HepG2 (cell line): ENCODE measurements around the gene AK3. TPM values are rescaled to one million over a fixed set of nuclear protein-coding genes. Genes with fewer than 3 reads are reported as not detected.

ENCODE experiments used
- CREB3 ChIP-seq: sonication (generic); formaldehyde crosslinking; IDR thresholded peaks from 2 replicates; pipeline ENCODE4 v1.5.0; 2020; ENCODE audit warnings: missing genetic modification reagents
- CSRNP2 ChIP-seq: sonication (generic); formaldehyde crosslinking; conservative IDR thresholded peaks from 2 replicates; pipeline ENCODE4 v1.8.0; 2022; ENCODE audit warnings: low read depth, missing genetic modification reagents
- DPF2 ChIP-seq: sonication (generic); formaldehyde crosslinking; IDR thresholded peaks from 2 replicates; pipeline ENCODE4 v1.4.0; 2020; ENCODE audit warnings: mild to moderate bottlenecking, low read depth, missing genetic modification reagents, borderline replicate concordance
- ESRRA ChIP-seq: sonication (generic); formaldehyde crosslinking; IDR thresholded peaks from 2 replicates; pipeline ENCODE4 v1.5.1; 2020; ENCODE audit warnings: mild to moderate bottlenecking, low read depth, missing genetic modification reagents
- FOXA1 ChIP-seq, 2 experiments: fragments of 450-650 bp in 1 of 2; sonication (generic) in 1 of 2; formaldehyde crosslinking in 1 of 2; IDR thresholded peaks; 2 replicates each; pipeline versions ENCODE4 v1.4.0 to v1.6.1; 2016 to 2020; ENCODE audit warnings: missing genetic modification reagents in 1 of 2
- FOXK2 ChIP-seq: fragments of 450-650 bp; IDR thresholded peaks from 2 replicates; pipeline ENCODE4 v1.6.1; 2016
- JARID2 ChIP-seq: sonication (generic); formaldehyde crosslinking; IDR thresholded peaks from 2 replicates; pipeline ENCODE4 v1.8.1; 2023; ENCODE audit warnings: missing genetic modification reagents, inconsistent platforms; ENCODE audit not compliant: insufficient replicate concordance
- KDM3A ChIP-seq: IDR thresholded peaks from 2 replicates; pipeline ENCODE4 v1.6.1; 2018; ENCODE audit warnings: low read depth, missing compliant biosample characterization
- MAFG ChIP-seq: sonication (generic); formaldehyde crosslinking; IDR thresholded peaks from 2 replicates; pipeline ENCODE4 v1.5.1; 2020; ENCODE audit warnings: mild to moderate bottlenecking, missing genetic modification reagents
- MEIS2 ChIP-seq: sonication (generic); formaldehyde crosslinking; IDR thresholded peaks from 2 replicates; pipeline ENCODE4 v1.9.0; 2021; ENCODE audit warnings: mild to moderate bottlenecking, missing genetic modification reagents
- MYC ChIP-seq: sonication (generic); formaldehyde crosslinking; IDR thresholded peaks from 2 replicates; pipeline ENCODE4 v1.9.0; 2021; ENCODE audit warnings: missing genetic modification reagents, borderline replicate concordance
- PHF21A ChIP-seq: sonication (generic); formaldehyde crosslinking; IDR thresholded peaks from 2 replicates; pipeline ENCODE4 v1.5.0; 2020; ENCODE audit warnings: mild to moderate bottlenecking, missing genetic modification reagents
- PHF8 ChIP-seq: sonication (generic); formaldehyde crosslinking; IDR thresholded peaks from 2 replicates; pipeline ENCODE4 v1.5.0; 2020; ENCODE audit warnings: missing genetic modification reagents
- SALL1 ChIP-seq: sonication (generic); formaldehyde crosslinking; IDR thresholded peaks from 2 replicates; pipeline ENCODE4 v1.8.0; 2022; ENCODE audit warnings: mild to moderate bottlenecking, missing genetic modification reagents
- SP1 ChIP-seq, 2 experiments: fragments of 450-650 bp in 1 of 2; sonication (generic) in 1 of 2; formaldehyde crosslinking in 1 of 2; IDR thresholded peaks; 2 replicates each; pipeline versions ENCODE4 v1.4.0 to v1.6.1; 2016 to 2020; ENCODE audit warnings: missing genetic modification reagents in 1 of 2
- ZBTB3 ChIP-seq: sonication (generic); formaldehyde crosslinking; IDR thresholded peaks from 2 replicates; pipeline ENCODE4 v1.4.0; 2020; ENCODE audit warnings: low read depth, mild to moderate bottlenecking, moderate library complexity, missing genetic modification reagents, borderline replicate concordance
- polyA plus RNA-seq, 8 experiments: library from polyadenylated mRNA; depleted of rRNA in 3 of 8; stranded (reverse) in 7 of 8; unstranded in 1 of 8; fragments of >200 nt; fragmentation: Illumina TruSeq in 4 of 8; extraction: Trizol in 4 of 8; gene quantifications; 2 replicates each; pipeline versions ENCODE4 v1.2.1 to v1.2.3, GENCODE V29; 2011 to 2016; ENCODE audit warnings: low read depth in 4 of 8, missing spikeins in 1 of 8, mixed read lengths in 1 of 8; ENCODE audit not compliant: insufficient read depth in 1 of 8
- total RNA-seq, 5 experiments: library from RNA; depleted of rRNA; stranded (reverse); fragments of >200 nt; fragmentation: Illumina TruSeq; extraction: Trizol; gene quantifications; 2 replicates each; pipeline ENCODE4 v1.2.3, GENCODE V29; 2016; ENCODE audit warnings: low read depth in 1 of 5
- TF ChIP-seq, protein P1 (sequence below): IDR thresholded peaks from 2 replicates; pipeline ENCODE4 v1.6.1; 2016; ENCODE audit warnings: low read depth, missing genetic modification reagents, missing compliant biosample characterization
- TF ChIP-seq, protein P2 (sequence below): sonication (generic); formaldehyde crosslinking; IDR thresholded peaks from 2 replicates; pipeline ENCODE4 v1.4.0; 2020; ENCODE audit warnings: missing genetic modification reagents
- TF ChIP-seq, protein P3 (sequence below): IDR thresholded peaks from 2 replicates; pipeline ENCODE4 v1.6.1; 2016; ENCODE audit warnings: low read depth, borderline replicate concordance

AK3 gene
- total and polyA plus RNA-seq, 2 of the 13 experiments (the other 11 are each of a cell fraction or from before 2014, with no cell fraction given) = 76.8 to 109 TPM

GRCh38 chr9:4700091-4700490 is 40.9 kb downstream of the AK3 start (continued):
- TF ChIP-seq, protein P1, sequence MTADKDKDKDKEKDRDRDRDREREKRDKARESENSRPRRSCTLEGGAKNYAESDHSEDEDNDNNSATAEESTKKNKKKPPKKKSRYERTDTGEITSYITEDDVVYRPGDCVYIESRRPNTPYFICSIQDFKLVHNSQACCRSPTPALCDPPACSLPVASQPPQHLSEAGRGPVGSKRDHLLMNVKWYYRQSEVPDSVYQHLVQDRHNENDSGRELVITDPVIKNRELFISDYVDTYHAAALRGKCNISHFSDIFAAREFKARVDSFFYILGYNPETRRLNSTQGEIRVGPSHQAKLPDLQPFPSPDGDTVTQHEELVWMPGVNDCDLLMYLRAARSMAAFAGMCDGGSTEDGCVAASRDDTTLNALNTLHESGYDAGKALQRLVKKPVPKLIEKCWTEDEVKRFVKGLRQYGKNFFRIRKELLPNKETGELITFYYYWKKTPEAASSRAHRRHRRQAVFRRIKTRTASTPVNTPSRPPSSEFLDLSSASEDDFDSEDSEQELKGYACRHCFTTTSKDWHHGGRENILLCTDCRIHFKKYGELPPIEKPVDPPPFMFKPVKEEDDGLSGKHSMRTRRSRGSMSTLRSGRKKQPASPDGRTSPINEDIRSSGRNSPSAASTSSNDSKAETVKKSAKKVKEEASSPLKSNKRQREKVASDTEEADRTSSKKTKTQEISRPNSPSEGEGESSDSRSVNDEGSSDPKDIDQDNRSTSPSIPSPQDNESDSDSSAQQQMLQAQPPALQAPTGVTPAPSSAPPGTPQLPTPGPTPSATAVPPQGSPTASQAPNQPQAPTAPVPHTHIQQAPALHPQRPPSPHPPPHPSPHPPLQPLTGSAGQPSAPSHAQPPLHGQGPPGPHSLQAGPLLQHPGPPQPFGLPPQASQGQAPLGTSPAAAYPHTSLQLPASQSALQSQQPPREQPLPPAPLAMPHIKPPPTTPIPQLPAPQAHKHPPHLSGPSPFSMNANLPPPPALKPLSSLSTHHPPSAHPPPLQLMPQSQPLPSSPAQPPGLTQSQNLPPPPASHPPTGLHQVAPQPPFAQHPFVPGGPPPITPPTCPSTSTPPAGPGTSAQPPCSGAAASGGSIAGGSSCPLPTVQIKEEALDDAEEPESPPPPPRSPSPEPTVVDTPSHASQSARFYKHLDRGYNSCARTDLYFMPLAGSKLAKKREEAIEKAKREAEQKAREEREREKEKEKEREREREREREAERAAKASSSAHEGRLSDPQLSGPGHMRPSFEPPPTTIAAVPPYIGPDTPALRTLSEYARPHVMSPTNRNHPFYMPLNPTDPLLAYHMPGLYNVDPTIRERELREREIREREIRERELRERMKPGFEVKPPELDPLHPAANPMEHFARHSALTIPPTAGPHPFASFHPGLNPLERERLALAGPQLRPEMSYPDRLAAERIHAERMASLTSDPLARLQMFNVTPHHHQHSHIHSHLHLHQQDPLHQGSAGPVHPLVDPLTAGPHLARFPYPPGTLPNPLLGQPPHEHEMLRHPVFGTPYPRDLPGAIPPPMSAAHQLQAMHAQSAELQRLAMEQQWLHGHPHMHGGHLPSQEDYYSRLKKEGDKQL (CRISPR knock-in tag) = 0 out of 2 replicates have a peak, but pooled peaks have one; percentile 56
- TF ChIP-seq SALL1 (CRISPR knock-in tag) = peak; percentile 98
- TF ChIP-seq MEIS2 (CRISPR knock-in tag) = peak; percentile 84
- TF ChIP-seq MAFG = no peak
- TF ChIP-seq, protein P2, sequence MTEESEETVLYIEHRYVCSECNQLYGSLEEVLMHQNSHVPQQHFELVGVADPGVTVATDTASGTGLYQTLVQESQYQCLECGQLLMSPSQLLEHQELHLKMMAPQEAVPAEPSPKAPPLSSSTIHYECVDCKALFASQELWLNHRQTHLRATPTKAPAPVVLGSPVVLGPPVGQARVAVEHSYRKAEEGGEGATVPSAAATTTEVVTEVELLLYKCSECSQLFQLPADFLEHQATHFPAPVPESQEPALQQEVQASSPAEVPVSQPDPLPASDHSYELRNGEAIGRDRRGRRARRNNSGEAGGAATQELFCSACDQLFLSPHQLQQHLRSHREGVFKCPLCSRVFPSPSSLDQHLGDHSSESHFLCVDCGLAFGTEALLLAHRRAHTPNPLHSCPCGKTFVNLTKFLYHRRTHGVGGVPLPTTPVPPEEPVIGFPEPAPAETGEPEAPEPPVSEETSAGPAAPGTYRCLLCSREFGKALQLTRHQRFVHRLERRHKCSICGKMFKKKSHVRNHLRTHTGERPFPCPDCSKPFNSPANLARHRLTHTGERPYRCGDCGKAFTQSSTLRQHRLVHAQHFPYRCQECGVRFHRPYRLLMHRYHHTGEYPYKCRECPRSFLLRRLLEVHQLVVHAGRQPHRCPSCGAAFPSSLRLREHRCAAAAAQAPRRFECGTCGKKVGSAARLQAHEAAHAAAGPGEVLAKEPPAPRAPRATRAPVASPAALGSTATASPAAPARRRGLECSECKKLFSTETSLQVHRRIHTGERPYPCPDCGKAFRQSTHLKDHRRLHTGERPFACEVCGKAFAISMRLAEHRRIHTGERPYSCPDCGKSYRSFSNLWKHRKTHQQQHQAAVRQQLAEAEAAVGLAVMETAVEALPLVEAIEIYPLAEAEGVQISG = peak; percentile 65
- TF ChIP-seq ZBTB3 (CRISPR knock-in tag) = peak; percentile 57; the same call in 1 of the 2 replicates
- TF ChIP-seq CREB3 = no peak
- TF ChIP-seq, protein P3, sequence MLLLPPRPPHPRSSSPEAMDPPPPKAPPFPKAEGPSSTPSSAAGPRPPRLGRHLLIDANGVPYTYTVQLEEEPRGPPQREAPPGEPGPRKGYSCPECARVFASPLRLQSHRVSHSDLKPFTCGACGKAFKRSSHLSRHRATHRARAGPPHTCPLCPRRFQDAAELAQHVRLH = peak; percentile 70
- TF ChIP-seq FOXA1 (IDR thresholded peaks at IDR 0.05) = no peak
- peak; percentile 79 for TF ChIP-seq FOXA1 (CRISPR knock-in tag; IDR thresholded peaks at IDR 0.05)
- TF ChIP-seq PHF8 (CRISPR knock-in tag) = 0 out of 2 replicates have a peak, but pooled peaks have one; percentile 27
- peak; percentile 59; the same call in 1 of the 2 replicates for TF ChIP-seq MYC (CRISPR knock-in tag)
- TF ChIP-seq KDM3A (CRISPR knock-in tag) = 0 out of 2 replicates have a peak, but pooled peaks have one; percentile 42
- TF ChIP-seq CSRNP2 (CRISPR knock-in tag) = no peak
- TF ChIP-seq SP1 (IDR thresholded peaks at IDR 0.05) = no peak
- peak; percentile 41; the same call in 1 of the 2 replicates for TF ChIP-seq SP1 (CRISPR knock-in tag; IDR thresholded peaks at IDR 0.05)
- TF ChIP-seq FOXK2 = no peak
- 0 out of 2 replicates have a peak, but pooled peaks have one; percentile 36 for TF ChIP-seq ESRRA (CRISPR knock-in tag)
- no peak for TF ChIP-seq JARID2
- peak; percentile 74 for TF ChIP-seq PHF21A (CRISPR knock-in tag)
- TF ChIP-seq DPF2 (CRISPR knock-in tag) = peak; percentile 79
